Stomach (tissue), 4 donors: ENCODE data around the gene ARHGEF37.

Source experiments
- CTCF ChIP-seq, 7 experiments: fragments of 450-650 bp in 4 of 7; fragments of 200-600 bp in 3 of 7; sonication (generic) in 3 of 7; IDR thresholded peaks; one replicate each; pipeline ENCODE4 v1.5.1; 2016 to 2019; ENCODE audit warnings: antibody characterized with exemption in 7 of 7, control low read depth in 2 of 7, mild to moderate bottlenecking in 1 of 7
- POLR2A ChIP-seq, 4 donors: fragments of 450-650 bp; IDR thresholded peaks; one replicate each; pipeline ENCODE4 v1.6.1; 2016; ENCODE audit warnings: antibody characterized with exemption in 4 of 4, control low read depth in 2 of 4, mild to moderate bottlenecking in 1 of 4, moderate library complexity in 1 of 4

GRCh38 chr5:149683964-149684363, 102.7 kb downstream of the ARHGEF37 start:
- no peak for TF ChIP-seq CTCF (IDR thresholded peaks at IDR 0.05)
- TF ChIP-seq POLR2A (IDR thresholded peaks at IDR 0.05): no peak
